HG02943 (cell line): ENCODE measurements around the gene HOXC6.

Experiments used
- ATAC-seq: cut with Tn5 transposase; IDR thresholded peaks from one replicate; pipeline ENCODE4 v1.9.1; 2021; ENCODE audit warnings: mild to moderate bottlenecking, low read depth, moderate library complexity; ENCODE audit not compliant: unreplicated experiment

The HOXC6 gene

GRCh38 chr12:54012631-54013409 lies 15.4 kb upstream of the HOXC6 start:
- no peak for ATAC-seq

GRCh38 chr12:54014377-54015017 lies 13.7 kb upstream of the HOXC6 start:
- no peak for ATAC-seq

GRCh38 chr12:54015018-54015931 lies 13.0 kb upstream of the HOXC6 start:
- ATAC-seq = no peak

- ATAC-seq = no peak
Observed at GRCh38 chr12:54016051-54016450, 12.2 kb upstream of the HOXC6 start.

GRCh38 chr12:54016478-54016964 lies 11.7 kb upstream of the HOXC6 start:
- ATAC-seq = no peak

- peak; percentile 19 for ATAC-seq
Observed at GRCh38 chr12:54017027-54017788, 11.0 kb upstream of the HOXC6 start.

GRCh38 chr12:54017878-54018467 lies 10.3 kb upstream of the HOXC6 start:
- ATAC-seq = peak; percentile 72

- no peak for ATAC-seq
Observed at GRCh38 chr12:54018468-54018984, 9.7 kb upstream of the HOXC6 start.

GRCh38 chr12:54019091-54019811 lies 9.0 kb upstream of the HOXC6 start:
- ATAC-seq = no peak

- no peak for ATAC-seq
Observed at GRCh38 chr12:54019924-54020590, 8.2 kb upstream of the HOXC6 start.

- no peak for ATAC-seq
Observed at GRCh38 chr12:54020591-54021405, 7.4 kb upstream of the HOXC6 start.

GRCh38 chr12:54021432-54022013 lies 6.7 kb upstream of the HOXC6 start:
- no peak for ATAC-seq

GRCh38 chr12:54022960-54023884 lies 5.0 kb upstream of the HOXC6 start:
- no peak for ATAC-seq

GRCh38 chr12:54024127-54024526 lies 4.1 kb upstream of the HOXC6 start:
- ATAC-seq = no peak

GRCh38 chr12:54024581-54025305 lies 3.5 kb upstream of the HOXC6 start:
- no peak for ATAC-seq
